ENCODE measurements around the gene IGHMBP2.

Gene IGHMBP2

DNA sequence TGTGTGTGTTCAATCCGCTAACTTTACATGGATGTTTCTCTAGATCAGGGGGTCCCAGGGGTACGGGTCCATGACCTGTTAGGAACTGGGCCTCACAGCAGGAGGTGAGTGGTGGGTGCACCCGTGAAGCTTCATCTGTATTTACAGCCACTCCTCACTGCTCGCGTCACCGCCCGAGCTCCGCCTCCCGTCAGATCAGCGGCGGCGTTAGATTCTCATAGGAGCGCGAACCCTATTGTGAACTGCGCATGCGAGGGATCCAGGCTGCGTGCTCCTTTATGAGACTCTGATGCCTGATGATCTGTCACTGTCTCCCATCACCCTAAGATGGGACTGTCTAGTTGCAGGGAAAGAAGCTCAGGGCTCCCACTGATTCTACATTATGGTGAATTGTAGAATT is 45.2 kb downstream of the IGHMBP2 start:
- no peak overlapping the region for H3K4me3 ChIP-seq (ENCODE audit: insufficient read depth, low read length, poor library complexity, severe bottlenecking)
- H3K9ac ChIP-seq (ENCODE audit: low read length): no peak overlapping the region
- H2AFZ ChIP-seq (ENCODE audit: low read depth, low read length, severe bottlenecking): no peak overlapping the region
- H3K27me3 ChIP-seq (ENCODE audit: low read length): no peaks in the 10 kb centered on the region
- no peaks in the 10 kb centered on the region for H3K9me2 ChIP-seq (replicated peaks; ENCODE audit: insufficient read depth, low read length)
- H3K79me2 ChIP-seq (ENCODE audit: insufficient read depth, low read length): no peaks in the 10 kb centered on the region
- H3K27ac ChIP-seq (ENCODE audit: low read depth, low read length): no peak overlapping the region
- TF ChIP-seq, protein P1, sequence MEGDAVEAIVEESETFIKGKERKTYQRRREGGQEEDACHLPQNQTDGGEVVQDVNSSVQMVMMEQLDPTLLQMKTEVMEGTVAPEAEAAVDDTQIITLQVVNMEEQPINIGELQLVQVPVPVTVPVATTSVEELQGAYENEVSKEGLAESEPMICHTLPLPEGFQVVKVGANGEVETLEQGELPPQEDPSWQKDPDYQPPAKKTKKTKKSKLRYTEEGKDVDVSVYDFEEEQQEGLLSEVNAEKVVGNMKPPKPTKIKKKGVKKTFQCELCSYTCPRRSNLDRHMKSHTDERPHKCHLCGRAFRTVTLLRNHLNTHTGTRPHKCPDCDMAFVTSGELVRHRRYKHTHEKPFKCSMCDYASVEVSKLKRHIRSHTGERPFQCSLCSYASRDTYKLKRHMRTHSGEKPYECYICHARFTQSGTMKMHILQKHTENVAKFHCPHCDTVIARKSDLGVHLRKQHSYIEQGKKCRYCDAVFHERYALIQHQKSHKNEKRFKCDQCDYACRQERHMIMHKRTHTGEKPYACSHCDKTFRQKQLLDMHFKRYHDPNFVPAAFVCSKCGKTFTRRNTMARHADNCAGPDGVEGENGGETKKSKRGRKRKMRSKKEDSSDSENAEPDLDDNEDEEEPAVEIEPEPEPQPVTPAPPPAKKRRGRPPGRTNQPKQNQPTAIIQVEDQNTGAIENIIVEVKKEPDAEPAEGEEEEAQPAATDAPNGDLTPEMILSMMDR (IDR thresholded peaks at IDR 0.05; ENCODE audit: insufficient read depth, low read length, poor library complexity, severe bottlenecking): no peak
- no peak for TF ChIP-seq EZH2phosphoT487 (conservative IDR thresholded peaks at IDR 0.05; ENCODE audit: low read length)
- no peaks in the 10 kb centered on the region for H3K36me3 ChIP-seq (ENCODE audit: low read length)
- H4K20me1 ChIP-seq (ENCODE audit: low read depth, low read length): no peaks in the 10 kb centered on the region
- H3K4me2 ChIP-seq (ENCODE audit: low read depth, low read length, poor library complexity, severe bottlenecking): no peak overlapping the region
- no peaks in the 10 kb centered on the region for H3K9me3 ChIP-seq (ENCODE audit: insufficient read depth, low read length)
- no peaks in the 10 kb centered on the region for H3F3A ChIP-seq (ENCODE audit: insufficient read depth)

DNA sequence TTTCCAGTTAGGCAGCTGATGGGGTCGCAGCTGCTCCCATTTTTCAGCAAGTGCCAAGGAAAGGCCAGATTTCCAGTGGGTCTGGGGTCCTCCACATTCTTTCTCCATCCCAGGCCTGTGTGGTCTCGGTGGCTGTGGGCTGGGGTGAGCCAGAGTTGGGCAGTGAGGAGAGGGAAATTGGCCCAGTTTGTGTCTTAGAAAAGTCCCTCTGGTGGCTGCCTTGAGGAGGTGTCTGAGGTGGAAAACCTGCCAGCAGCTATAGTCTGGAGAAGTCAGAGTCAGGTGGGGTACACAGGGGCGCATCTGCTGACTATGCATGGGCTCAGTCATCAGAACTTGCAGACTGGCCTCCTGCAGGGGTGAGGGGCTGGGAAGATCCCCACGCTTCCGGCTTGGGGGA is 46.6 kb downstream of the IGHMBP2 start:
- H2AFZ ChIP-seq (ENCODE audit: low read depth, low read length, severe bottlenecking): no peak overlapping the region
- H3K79me2 ChIP-seq (ENCODE audit: insufficient read depth, low read length): no peaks in the 10 kb centered on the region
- no peaks in the 10 kb centered on the region for H3K9me3 ChIP-seq (ENCODE audit: insufficient read depth, low read length)
- H3F3A ChIP-seq (ENCODE audit: insufficient read depth): no peaks in the 10 kb centered on the region
- H3K4me3 ChIP-seq (ENCODE audit: insufficient read depth, low read length, poor library complexity, severe bottlenecking): no peak overlapping the region
- H3K27me3 ChIP-seq (ENCODE audit: low read length): no peaks in the 10 kb centered on the region
- no peaks in the 10 kb centered on the region for H3K36me3 ChIP-seq (ENCODE audit: low read length)
- H3K9ac ChIP-seq (ENCODE audit: low read length): no peak overlapping the region
- H4K20me1 ChIP-seq (ENCODE audit: low read depth, low read length): no peaks in the 10 kb centered on the region
- no peak overlapping the region for H3K27ac ChIP-seq (ENCODE audit: low read depth, low read length)
- TF ChIP-seq, protein P1 (IDR thresholded peaks at IDR 0.05; ENCODE audit: insufficient read depth, low read length, poor library complexity, severe bottlenecking): no peak
- no peak for TF ChIP-seq EZH2phosphoT487 (conservative IDR thresholded peaks at IDR 0.05; ENCODE audit: low read length)
- H3K4me2 ChIP-seq (ENCODE audit: low read depth, low read length, poor library complexity, severe bottlenecking): no peak overlapping the region
- H3K9me2 ChIP-seq (replicated peaks; ENCODE audit: insufficient read depth, low read length): no peaks in the 10 kb centered on the region

DNA sequence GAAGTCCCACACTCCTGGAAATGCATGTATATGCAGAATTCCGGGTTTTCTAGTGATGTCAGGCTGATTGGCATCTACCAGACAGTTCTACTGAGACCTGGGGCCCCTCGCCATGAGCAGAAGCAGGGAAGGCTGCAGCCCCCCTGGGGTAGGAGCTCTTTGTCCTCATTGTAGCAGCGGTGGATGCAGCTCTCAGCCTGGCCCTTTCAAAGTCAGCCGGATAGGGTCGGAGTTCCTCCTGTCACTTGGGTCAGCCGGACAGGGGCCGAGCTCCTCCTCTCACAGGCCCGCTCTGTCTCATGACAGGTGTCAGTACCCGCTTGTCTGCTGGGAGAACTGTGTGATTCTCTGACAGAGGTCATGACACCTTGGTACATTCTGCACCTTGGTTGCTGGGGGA is 47.1 kb downstream of the IGHMBP2 start:
- H3F3A ChIP-seq (ENCODE audit: insufficient read depth): no peaks in the 10 kb centered on the region
- H3K36me3 ChIP-seq (ENCODE audit: low read length): no peaks in the 10 kb centered on the region
- no peak overlapping the region for H3K9ac ChIP-seq (ENCODE audit: low read length)
- H3K27ac ChIP-seq (ENCODE audit: low read depth, low read length): no peak overlapping the region
- no peaks in the 10 kb centered on the region for H4K20me1 ChIP-seq (ENCODE audit: low read depth, low read length)
- no peak overlapping the region for H3K4me3 ChIP-seq (ENCODE audit: insufficient read depth, low read length, poor library complexity, severe bottlenecking)
- H3K9me2 ChIP-seq (replicated peaks; ENCODE audit: insufficient read depth, low read length): no peaks in the 10 kb centered on the region
- H3K79me2 ChIP-seq (ENCODE audit: insufficient read depth, low read length): no peaks in the 10 kb centered on the region
- H2AFZ ChIP-seq (ENCODE audit: low read depth, low read length, severe bottlenecking): no peak overlapping the region
- TF ChIP-seq, protein P1 (IDR thresholded peaks at IDR 0.05; ENCODE audit: insufficient read depth, low read length, poor library complexity, severe bottlenecking): no peak
- TF ChIP-seq EZH2phosphoT487 (conservative IDR thresholded peaks at IDR 0.05; ENCODE audit: low read length): no peak
- no peak overlapping the region for H3K4me2 ChIP-seq (ENCODE audit: low read depth, low read length, poor library complexity, severe bottlenecking)
- H3K9me3 ChIP-seq (ENCODE audit: insufficient read depth, low read length): no peaks in the 10 kb centered on the region
- H3K27me3 ChIP-seq (ENCODE audit: low read length): no peaks in the 10 kb centered on the region

Measured in SU-DHL-6 (cell line).